HG03520 (cell line): ENCODE measurements around the gene OR1G1.
"Not testable (repeated sequence)": the region's sequence is repeated elsewhere in the genome, so short reads cannot be mapped to it uniquely, and the experiment has no call there.

Source experiments
- ATAC-seq: cut with Tn5 transposase; IDR thresholded peaks from one replicate; pipeline ENCODE4 v1.9.1; 2021; ENCODE audit warnings: mild to moderate bottlenecking, moderate library complexity; ENCODE audit not compliant: unreplicated experiment

Gene OR1G1

GRCh38 chr17:3127451-3127850 lies at the start of gene OR1G1:
Gene OR1G1, minus strand, starts transcription at chr17:3127551. Its CDS starts 0 bp downstream, at chr17:3127551.
- ATAC-seq, result no peak

- ATAC-seq, result no peak
These were observed 40.2 kb upstream of the OR1G1 start for GRCh38 chr17:3167574-3167973.

GRCh38 chr17:3157218-3157617 lies 29.9 kb upstream of the OR1G1 start:
- no peak for ATAC-seq

- ATAC-seq, result not testable (repeated sequence)
These were observed 10.1 kb upstream of the OR1G1 start for GRCh38 chr17:3137494-3137893.

DNA sequence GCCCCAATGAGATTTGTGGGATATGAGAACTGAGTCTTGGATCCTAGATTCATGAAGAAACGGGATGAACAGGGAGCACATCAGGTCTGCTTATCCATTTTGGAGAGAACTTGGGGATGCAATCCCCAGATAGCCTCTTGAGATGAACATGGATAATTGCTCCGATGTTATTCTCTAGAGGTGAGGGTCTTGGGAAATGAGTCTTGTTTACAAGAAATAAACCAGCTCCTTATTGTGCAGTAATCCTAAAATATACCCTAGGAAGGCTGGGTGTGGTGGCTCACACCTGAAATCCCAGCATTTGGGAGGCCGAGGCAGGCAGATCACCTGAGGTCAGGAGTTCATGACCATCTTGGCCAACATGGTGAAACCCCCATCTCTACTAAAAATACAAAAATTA lies 23.0 kb downstream of the OR1G1 start, which contains the start of gene OR1D2:
OR1D2 (minus strand) TSS at position 101 of the 400 bp plus-strand sequence. CDS start 11,426 bp downstream, outside the sequence.
- ATAC-seq, result no peak
